ENCODE measurements around the gene LMF2. TPM values are rescaled to one million over a fixed set of nuclear protein-coding genes. Genes with fewer than 3 reads are reported as not detected.

Gene LMF2
- total RNA-seq, result 11.6 and 37.9 TPM in 2 replicates

GRCh38 chr22:50507421-50507990, at the start of gene LMF2:
TSS of gene LMF2 (minus strand) at chr22:50507702. CDS start at chr22:50507675, 27 bp downstream.

GRCh38 chr22:50545522-50546325, 38.2 kb upstream of the LMF2 start, which contains the start of gene KLHDC7B:
TSS of gene KLHDC7B (plus strand) at chr22:50545899. CDS start at chr22:50546244, 345 bp downstream.

GRCh38 chr22:50529897-50530579, 22.5 kb upstream of the LMF2 start, which contains the start of gene TYMP:
TSS of gene TYMP (minus strand) at chr22:50530012. CDS start at chr22:50529709, 303 bp downstream.

GRCh38 chr22:50525104-50525857, 17.8 kb upstream of the LMF2 start, which contains the start of gene SCO2:
TSS of gene SCO2 (minus strand) at chr22:50525598. CDS start at chr22:50524411, 1,187 bp downstream.

GRCh38 chr22:50507991-50508884, 736 bp upstream of the LMF2 start, which contains the start of gene NCAPH2:
TSS of gene NCAPH2 (plus strand) at chr22:50508224. CDS start at chr22:50508338, 114 bp downstream.

GRCh38 chr22:50486561-50487289, 20.8 kb downstream of the LMF2 start, which contains the start of gene MIOX:
TSS of gene MIOX (plus strand) at chr22:50486859. CDS start at chr22:50486898, 39 bp downstream.

GRCh38 chr22:50481440-50482106, 25.9 kb downstream of the LMF2 start, which contains the start of gene ADM2:
TSS of gene ADM2 (plus strand) at chr22:50481543. CDS start at chr22:50481848, 305 bp downstream.

GRCh38 chr22:50474710-50475651, 32.5 kb downstream of the LMF2 start, which contains the start of gene SBF1:
TSS of gene SBF1 (minus strand) at chr22:50475035. CDS start at chr22:50474840, 195 bp downstream.

Other genes with a start within 250 kb of the LMF2 start
- gene MAPK12, start 246.0 kb downstream of the LMF2 start, total RNA-seq, result 9.2 and 18.4 TPM in 2 replicates
- gene MAPK11, start 237.3 kb downstream of the LMF2 start, total RNA-seq, result 2.7 and 9.5 TPM in 2 replicates
- gene PLXNB2, start 200.1 kb downstream of the LMF2 start, total RNA-seq, result 96.0 and 396 TPM in 2 replicates
- gene DENND6B, start 180.7 kb downstream of the LMF2 start, total RNA-seq, result 0.68 and 2.3 TPM in 2 replicates
- 43.1 and 67.0 TPM in 2 replicates for gene PPP6R2, start 164.4 kb downstream of the LMF2 start, total RNA-seq
- gene SBF1, start 32.7 kb downstream of the LMF2 start, total RNA-seq, result 116 and 181 TPM in 2 replicates
- gene ADM2, start 26.2 kb downstream of the LMF2 start, total RNA-seq, result 6.2 and 23.1 TPM in 2 replicates
- 0.14 TPM in 1 of 2 replicates, not detected in the other for gene MIOX, start 20.8 kb downstream of the LMF2 start, total RNA-seq
- 18.4 and 27.0 TPM in 2 replicates for gene NCAPH2, start 522 bp upstream of the LMF2 start, total RNA-seq
- gene SCO2, start 17.9 kb upstream of the LMF2 start, total RNA-seq, result 2.1 and 3.8 TPM in 2 replicates
- 113 and 148 TPM in 2 replicates for gene TYMP, start 22.3 kb upstream of the LMF2 start, total RNA-seq
- gene KLHDC7B, start 38.2 kb upstream of the LMF2 start, total RNA-seq, result 1.0 and 3.9 TPM in 2 replicates
- 0.28 TPM in 1 of 2 replicates, not detected in the other for gene SYCE3, start 55.2 kb upstream of the LMF2 start, total RNA-seq
- 1.7 and 14.2 TPM in 2 replicates for gene CPT1B, start 70.7 kb upstream of the LMF2 start, total RNA-seq
- gene CHKB, start 75.1 kb upstream of the LMF2 start, total RNA-seq, result 21.1 and 21.9 TPM in 2 replicates
- 1.0 and 1.8 TPM in 2 replicates for gene MAPK8IP2, start 93.1 kb upstream of the LMF2 start, total RNA-seq
- 13.0 and 50.1 TPM in 2 replicates for gene ARSA, start 120.5 kb upstream of the LMF2 start, total RNA-seq
- 1.4 and 6.3 TPM in 2 replicates for gene SHANK3, start 165.1 kb upstream of the LMF2 start, total RNA-seq
- gene ACR, start 230.5 kb upstream of the LMF2 start, total RNA-seq, result under 0.01 and 0.14 TPM in 2 replicates